NCI-H2196 treated with DMSO at 0.1 percent for 48 hours (cell line): ENCODE measurements around the gene CRYGS.
"Not testable (repeated sequence)": the region's sequence is repeated elsewhere in the genome, so short reads cannot be mapped to it uniquely, and the experiment has no call there.

Experiments used
- DNase-seq: peaks from one replicate; lab custom pipeline; 2025; ENCODE audit not compliant: unreplicated experiment; lab: John Stamatoyannopoulos, UW

The CRYGS gene

DNA sequence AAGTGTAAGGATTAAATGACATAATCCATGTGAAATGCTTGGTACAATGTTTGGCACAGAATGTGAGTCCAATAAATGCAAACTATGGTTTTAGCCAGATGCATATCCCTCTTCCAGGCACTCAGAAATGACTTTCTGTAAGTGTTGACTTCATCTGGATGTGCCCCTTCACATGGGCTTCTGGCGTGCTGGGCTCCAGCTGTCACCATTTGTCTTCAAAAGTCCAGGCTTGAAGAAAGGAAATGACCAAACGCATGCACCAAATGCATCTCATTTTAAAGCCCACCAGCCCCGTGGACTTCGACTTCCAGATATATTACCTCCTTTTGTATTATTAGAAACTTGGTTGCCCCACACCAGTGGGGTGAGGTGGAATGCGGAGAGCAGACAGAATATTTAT, 23.7 kb downstream of the CRYGS start:
- DNase-seq, result no peak

DNA sequence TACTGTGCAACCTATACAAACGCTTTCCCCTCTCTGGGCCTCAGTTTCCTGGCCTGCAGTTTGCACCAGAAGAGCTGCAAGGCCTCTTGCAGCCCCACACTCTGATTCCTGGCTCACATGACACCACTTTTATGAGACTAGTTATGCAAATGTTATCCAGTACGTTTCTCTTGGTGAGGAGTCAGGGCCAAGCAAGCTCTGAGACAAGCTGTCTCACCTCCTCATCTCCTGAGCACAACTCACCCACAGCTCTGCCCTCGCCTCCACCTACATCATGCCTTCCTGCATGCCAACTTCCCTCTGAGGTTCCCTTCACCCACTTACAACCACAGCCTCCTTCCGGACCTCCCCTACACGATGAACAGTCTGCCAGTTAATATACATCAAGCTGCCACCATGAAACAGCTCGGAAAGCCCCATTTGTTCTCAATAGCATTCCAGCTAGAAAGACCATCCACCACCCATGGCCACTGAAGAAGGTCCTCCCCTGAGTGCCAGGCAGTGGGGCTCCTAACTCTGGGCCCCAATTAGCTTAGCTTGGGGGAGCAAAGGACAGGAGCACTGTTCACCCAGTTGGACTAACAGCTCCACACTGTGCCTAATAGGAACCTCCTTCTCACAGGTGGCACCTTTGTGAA, 25.0 kb downstream of the CRYGS start:
- DNase-seq, result no peak

DNA sequence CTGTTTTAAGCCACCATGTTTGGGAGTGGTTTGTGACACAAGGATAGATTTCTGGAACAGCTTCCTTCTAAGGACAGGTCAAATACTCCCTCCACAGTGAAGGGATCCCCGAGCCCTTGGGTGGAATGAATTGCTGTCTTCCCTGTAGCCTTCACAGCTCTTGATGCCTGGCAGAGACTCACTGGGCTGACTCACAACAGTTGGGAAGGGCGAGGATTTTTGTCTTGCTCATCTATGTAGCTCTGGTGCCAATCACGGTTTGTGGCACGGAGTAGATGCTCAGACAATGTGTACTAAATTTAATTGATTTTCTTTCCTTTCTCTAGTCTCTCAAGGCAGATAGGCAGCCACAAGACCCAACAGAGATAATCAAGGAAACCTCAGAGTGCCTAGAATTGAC, 27.0 kb downstream of the CRYGS start:
- no peak for DNase-seq

DNA sequence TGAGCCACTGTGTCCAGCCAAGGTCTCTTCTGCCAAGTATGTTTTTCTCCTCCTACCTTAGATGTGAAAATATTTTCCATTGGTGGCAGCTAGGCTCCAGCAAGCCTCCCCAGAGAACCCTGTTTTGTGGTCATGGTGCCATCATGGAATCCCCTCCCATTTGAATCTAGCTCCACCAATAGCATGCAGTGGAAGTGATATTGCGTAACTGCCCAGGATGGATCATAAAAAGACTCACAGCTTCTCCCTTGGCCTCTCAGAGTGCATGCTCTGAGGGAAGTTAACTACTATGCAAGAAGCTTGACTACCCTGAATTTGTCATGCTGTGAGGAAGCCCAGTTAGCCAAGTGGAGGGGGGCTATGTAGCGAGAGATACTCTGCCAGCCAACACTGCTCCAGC, 27.5 kb downstream of the CRYGS start:
- DNase-seq, result no peak

DNA sequence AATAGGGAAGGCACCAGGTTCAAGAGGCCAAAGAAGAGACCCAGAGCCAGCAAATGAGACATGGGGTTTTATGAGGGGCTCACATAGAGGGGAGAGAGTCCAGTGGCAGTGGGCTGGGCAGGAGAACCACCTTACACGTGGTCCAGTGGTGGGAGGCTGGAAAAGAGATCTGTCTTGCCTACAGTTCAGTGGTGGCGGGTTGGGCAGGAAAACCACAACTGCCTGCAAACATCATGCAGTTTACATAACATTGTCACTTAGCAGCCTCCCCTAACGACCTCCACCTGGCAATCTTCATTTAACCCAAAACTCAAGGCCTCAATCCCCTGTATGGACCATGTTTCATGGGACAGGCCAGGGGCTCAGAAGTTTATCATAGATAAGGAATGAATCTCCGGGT, 29.1 kb downstream of the CRYGS start:
- DNase-seq, result no peak

DNA sequence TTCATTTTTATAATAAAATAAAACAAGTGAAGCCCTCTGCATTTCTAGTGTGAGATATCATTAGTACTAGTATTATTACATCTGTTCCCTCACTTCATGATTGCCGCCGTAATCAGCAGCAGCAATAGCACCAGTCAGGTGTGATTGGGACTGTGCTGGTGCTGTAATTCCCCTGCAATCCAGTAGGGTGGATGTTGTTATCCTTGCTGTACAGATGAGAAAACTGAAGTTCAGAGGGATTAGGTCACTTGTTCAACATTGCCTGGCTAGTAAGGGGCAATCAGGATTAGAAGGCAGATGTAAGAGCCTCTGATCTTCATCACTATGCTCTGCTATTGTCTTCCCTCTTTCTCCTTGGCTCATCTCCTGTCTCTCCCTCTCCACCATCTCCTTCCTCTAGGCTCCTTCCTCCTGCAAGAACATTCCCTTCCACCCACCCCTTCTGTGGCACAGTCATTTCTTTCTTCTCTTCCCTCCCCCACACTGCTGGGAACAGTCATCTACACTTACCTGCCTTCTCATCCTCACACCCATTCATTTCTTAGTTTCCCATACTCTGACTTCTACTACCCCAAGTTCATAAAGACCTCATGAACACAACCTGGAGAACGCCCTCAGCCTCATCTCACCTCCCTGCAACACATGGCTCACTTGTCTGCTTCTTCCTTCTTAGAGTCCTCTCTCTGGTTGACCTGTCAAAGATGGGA, 29.7 kb downstream of the CRYGS start:
- no peak for DNase-seq

DNA sequence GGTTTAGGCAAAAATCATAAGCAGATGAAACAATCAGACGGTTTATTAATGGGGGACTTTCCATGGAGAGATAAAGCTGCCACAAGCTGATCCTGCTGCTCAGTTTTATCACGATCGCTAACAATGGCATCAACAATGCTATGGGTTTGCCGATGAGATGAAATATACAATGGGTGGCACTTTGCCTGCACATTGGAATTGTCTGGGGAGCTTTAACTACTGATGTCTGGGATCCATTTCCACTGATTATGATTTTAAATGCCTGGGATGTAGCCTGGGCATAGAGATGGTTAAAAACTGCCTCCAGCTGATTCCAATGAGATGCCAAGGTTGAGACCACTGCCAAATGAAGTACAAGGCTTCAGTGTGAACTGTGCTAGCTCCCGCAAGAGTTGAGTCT, 30.8 kb downstream of the CRYGS start:
- no peak for DNase-seq

DNA sequence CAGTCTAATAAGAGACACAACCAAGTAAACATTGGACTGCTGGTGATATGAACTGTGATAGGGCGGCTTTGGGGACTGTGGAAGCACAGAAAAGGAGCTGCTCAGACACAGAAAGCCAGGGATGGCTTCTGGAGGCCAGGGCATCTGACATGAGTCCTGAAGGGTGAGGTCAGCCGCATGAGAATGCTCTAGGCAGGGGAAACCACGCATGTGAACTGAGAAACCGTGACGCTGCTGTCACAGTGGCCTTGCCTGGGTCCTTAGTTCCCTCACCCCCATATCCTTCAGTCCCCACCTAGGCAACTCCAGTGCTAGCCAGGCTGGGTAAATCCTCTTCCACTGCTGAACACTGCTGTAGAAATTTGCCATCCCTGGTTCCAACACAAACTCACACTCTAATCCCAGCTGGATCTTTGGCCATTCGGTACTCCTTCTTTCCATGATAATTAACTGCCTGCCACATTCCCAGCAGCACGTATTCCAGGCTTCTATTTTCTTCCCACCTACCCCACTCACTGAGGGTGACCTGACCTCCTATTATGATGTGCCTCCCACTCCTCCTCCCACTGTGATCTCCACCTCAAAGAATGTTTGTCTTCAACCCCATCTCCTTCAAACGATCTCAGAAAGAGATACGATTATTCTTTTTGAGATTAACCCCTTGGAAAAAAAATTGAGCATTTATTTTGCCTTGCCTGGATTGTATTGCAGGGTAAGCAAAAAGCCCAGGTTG, 31.4 kb downstream of the CRYGS start:
- DNase-seq, result no peak

DNA sequence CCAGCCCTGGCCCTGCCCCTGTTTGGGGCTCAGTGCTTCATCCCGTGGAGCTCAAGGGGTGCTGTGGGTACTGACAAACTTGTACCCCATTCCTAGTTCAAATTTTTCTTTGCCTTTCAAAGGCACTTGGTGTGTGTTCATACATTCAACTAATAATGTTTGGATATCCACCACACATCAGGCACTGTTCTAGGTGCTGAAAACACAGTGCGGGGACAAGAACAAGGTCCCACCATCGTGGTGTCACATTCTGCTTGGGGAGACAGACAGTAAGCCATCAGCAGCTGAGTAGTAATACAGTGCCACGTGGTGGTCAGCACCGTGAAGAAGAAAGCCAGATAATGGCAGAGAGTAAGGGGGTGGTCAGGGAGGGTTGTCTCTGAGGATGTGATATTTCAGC, 32.5 kb downstream of the CRYGS start:
- DNase-seq, result no peak

DNA sequence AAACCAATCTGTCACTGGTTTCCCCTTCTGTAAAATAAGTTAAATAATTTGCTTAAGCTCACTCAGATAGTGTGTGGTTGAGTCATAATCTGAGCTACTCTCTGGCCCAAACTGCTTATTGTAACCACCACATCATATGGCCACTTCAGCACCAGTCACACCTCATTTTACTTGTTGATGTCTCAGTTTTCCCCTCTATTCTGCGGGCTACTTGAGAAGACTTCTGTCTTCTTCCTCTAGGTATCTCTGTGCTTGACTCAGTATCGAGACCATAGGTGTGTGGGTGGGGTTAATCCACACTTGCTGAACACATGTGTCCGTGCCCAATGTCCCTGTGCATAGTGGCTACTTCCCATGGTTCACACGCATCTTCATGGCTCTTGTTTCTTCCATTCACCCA, 32.9 kb downstream of the CRYGS start:
- no peak for DNase-seq

DNA sequence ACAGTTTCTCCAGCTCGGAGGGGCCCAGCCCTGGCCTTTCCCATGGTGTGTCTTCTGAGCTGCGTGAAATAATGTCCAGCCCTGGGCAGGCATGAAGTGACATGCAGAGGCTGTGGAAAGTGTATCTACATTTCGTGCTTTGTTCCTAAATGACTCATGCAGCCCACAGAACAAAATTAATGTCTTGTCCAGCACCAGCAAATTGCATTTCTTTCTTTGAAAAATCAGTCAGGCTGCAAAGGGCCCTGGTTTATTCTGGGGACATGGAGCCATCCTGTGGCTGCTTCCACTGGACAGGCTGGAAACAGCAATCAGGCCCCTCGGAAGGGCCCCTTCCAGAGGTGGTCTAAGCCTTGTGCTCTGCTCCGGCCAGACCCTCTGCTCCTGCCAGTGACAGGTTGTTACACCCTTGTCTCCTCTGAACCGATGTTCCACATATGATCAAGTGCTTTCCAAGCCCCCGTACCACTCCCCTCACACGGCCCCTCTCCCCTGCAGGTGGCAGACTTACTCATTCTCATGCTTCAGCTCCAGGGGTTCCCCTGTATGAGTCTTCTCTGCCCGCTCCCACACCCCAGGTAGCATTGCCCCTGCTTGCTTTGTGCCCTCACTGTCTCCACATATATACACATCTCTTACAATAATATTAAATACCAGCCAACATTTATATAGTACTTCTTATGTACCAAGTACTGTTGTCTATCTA, 33.7 kb downstream of the CRYGS start:
- no peak for DNase-seq

DNA sequence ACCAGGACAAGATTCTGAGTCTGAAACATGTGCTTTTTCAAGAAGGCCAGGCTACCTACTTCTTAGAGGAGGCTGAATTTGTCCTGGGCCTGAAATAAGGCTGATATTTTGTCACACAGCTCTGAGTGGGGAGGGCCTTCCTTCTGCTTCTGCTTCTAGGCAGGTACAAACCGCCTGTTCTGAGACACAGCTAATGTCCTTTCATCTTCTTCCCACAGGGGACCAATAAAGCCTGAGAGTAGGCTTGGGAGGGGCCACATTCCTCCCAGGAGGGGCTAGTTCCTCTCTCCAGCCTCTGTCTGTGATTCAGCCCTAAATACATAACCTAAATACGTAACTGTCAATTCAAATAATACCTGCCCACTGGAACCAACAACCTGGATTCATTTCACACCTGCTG, 34.8 kb downstream of the CRYGS start:
- no peak for DNase-seq

DNA sequence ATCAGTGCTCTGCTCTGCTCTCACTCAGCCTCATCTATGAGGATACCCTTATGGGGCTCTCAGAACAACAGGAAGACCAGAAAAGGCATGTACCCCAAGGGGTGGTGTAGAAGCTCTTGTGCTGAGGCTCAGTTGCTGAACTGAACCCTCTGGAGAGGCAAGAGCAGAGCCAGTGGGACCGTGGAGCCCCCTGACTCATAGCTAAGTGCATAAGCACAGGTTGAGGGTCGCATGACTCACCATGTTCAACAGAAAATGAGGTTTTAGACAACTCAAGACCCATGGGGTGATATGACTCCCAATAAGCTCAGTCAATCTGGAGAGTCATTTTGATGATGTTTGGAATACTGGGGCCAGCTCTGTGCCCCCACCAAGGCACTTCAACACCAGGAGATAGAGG, 37.3 kb downstream of the CRYGS start:
- no peak for DNase-seq

DNA sequence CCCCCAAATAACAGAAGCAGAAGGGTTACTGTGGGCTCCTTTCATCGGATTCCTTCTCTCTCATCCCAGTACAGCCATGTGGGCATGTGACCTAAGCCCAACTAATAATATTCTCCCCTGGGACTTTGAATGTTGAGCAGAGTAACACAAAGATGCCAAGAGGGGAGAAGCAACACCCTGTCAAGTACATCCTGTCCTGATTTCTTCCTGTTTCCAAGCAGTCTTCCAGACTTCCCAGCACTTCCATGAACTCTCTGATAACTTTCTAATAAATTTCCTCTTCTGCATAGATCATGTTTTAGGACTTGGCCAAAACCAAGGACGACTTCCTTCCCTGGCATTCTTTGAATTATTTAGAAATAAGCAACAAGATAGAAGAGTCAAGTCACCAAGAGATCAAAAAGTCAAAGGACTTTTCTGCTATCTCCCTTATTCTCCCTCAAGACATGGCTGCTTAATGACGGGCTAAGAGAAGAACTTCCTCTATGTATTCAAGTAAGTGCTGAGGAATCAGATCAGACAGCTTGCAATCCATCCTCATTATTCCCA, 37.9 kb downstream of the CRYGS start:
- DNase-seq, result no peak

DNA sequence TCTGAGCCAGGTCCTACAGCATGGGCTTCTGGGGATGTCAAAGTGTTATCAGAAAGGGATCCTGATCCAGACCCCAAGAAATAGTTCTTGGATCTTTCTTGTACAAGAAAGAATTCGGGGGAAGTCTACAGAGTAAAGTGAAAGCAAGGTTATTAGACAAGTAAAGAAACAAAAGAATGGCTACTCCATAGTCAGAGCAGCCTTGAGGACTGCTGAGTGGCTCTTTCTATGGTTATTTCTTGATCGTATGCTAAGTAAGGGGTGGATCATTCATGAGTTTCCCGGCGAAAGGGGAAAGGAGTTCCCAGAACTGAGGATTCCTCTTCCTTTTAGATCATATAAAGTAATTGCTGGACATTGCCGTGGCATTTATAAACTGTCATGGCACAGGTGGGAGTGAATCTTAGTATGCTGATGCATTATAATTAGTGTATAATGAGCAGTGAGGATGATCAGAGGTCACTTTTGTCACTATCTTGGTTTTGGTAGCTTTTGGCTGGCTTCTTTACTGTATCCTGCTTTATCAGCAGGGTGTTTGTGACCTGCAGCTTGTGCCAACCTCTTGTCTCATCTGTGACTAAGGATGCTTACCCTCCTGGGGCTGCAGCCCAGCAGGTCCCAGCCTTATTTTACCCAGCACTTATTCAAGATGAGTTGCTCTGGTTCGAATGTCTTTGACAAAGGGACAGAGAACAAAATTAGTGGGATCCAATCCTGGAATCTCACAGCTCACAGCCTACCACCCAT, 41.0 kb downstream of the CRYGS start:
- DNase-seq, result no peak

DNA sequence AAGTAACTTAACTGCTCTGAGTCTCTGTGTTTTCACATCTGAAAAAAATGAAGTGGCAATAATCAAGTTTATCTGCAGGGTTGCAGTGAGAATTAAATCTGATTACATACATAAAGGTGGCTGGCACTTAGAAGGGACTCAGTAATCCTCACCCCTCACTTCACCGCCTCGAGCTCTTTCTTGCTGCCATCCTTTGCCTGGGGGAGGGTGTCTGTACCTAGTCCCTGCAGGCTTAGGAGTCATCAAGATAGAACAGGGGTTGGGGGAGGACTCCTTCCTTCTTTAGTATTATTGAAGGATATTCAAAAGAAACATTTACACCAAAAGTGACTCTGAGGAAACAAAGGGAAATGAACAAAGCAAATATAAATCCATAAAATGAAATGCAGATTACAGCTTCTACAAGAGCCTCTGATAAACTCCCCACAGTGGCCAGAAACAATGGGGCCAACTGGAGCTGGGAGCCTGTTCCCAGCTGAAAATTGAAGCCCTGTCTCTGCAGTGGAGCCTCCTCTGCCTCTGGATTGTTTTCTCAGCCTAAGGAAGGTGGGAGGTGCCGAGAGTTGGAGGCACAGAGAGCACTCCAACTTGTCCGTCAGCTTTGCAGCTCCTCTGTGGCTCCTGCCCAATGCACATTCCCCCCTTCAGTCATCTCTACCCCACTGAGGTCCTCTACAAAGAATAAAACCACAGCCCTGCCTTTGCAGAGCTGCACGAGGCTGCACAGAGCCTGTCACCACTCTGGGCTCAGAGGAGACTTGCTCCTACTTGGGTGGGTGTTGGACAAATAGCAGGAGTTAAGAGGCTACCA, 41.8 kb downstream of the CRYGS start:
- no peak for DNase-seq

DNA sequence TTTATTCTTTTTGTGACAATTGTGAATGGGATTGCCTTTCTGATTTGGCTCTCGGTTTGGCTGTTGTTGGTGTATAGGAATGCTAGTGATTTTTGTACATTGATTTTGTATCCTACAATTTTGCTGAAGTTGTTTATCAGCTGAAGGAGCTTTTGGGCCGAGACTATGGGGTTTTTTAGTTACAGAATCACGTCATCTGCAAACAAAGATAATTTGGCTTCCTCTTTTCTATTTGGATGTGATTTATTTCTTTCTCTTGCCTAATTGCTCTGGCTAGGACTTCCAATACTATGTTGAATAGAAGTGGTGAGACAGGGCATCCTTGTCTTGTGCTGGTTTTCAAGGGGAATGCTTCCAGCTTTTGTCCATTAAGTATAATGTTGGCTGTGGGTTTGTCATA, 44.2 kb downstream of the CRYGS start:
- DNase-seq, result not testable (repeated sequence)

DNA sequence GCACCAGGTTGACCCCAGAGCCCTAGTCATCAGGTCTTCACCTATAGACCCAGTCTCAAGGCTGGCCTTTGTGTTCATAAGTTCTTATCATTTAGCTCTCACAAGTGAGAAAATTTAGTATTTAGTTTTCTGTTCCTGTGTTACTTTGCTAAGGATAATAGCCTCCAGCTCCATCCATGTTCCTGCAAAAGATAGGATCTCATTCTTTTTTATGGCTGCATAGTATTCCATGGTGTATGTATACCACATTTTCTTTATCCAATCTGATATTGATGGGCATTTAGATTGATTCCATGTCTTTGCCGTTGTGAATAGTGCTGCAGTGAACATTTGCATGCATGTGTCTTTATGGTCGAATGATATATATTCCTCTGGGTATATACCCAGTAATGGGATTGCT, 46.2 kb downstream of the CRYGS start:
- not testable (repeated sequence) for DNase-seq

DNA sequence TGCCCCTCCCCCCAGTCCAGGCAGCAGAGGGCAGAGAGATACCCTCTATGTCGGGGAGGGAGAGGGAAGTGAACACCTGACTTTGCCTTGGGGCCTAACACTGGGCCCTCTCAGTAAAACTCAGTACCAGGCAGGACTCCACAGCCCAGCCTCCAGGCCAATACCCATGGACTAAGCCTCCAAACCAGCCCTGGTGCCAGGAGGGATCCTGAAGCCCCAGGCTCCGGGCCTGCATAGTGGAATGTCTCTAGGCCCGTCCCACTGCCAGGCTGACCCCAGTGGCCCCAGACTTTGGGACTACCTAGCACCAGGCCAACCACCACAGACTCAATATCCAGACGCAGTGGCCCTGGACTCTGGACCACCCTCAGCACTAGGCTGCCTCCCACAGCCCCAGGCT, 46.6 kb downstream of the CRYGS start:
- no peak for DNase-seq

DNA sequence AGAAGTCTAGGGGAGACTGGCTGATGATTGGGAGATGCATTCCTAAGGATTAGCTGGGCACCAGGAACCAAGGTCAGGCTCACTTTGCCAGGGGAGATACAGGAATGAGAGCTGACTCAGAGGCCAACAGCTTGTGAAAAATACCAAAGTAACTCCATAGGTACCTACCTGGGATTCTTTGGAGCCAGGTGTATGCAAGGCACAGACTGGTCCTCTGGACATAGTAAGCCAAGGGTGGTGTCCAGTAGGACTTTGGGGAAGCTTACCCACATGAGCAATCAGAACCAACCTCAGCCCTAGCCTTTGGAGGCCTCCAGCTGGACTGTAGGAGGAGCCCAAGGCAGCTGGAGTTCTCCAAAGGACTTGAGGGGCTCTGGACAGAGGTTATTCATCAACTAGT, 47.5 kb downstream of the CRYGS start:
- DNase-seq, result no peak
